ENCODE data around the gene POU2F1. TPM values are rescaled to one million over a fixed set of nuclear protein-coding genes. Genes with fewer than 3 reads are reported as not detected.

POU2F1 gene
- total RNA-seq, 6 donors from 2014 or later = 9.1 to 26.8 (median 15.6) TPM

- ATAC-seq (ENCODE audit: low FRiP score in 2 of 2) = peak; percentile 77 to 88
- peaks cover 27 to 36% (median 28%) of the 10 kb centered on the region in 4 donors for H3K4me1 ChIP-seq
- H3K36me3 ChIP-seq = no peaks in the 10 kb centered on the region
- no peak for TF ChIP-seq EP300 (IDR thresholded peaks at IDR 0.05)
- no peak for TF ChIP-seq POLR2AphosphoS5 (IDR thresholded peaks at IDR 0.05)
- no peak for TF ChIP-seq POLR2A (IDR thresholded peaks at IDR 0.05)
- no peaks in the 10 kb centered on the region for H3K27me3 ChIP-seq
- H3K4me3 ChIP-seq = no peak overlapping the region
- no peaks in the 10 kb centered on the region for H3K9me3 ChIP-seq
- WGBS, 2 donors = 25 to 36% methylated on average over 4 of the region's 4 CpGs
- peak in 1 of 2 donors; percentile 75 for DNase-seq
- peak overlapping the region; percentile 48 to 67 (median 58) for H3K27ac ChIP-seq
Observed at GRCh38 chr1:167297222-167298214, 76.8 kb downstream of the POU2F1 start.

- Histone ChIP-seq H3K4me3 (no peak overlapping the region), H3K9me3 (no peaks in the 10 kb centered on the region), H3K4me1 (peaks cover 27 to 31% (median 28%) of the 10 kb centered on the region in 4 donors), H3K27ac (peak overlapping the region in 2 of 4 donors; percentile 58 to 59), H3K27me3 (no peaks in the 10 kb centered on the region), H3K36me3 (no peaks in the 10 kb centered on the region)
- 32% methylated on average over 3 of the region's 3 CpGs for WGBS, 2 donors
- ATAC-seq (ENCODE audit: low FRiP score in 2 of 2) (no peak), DNase-seq (no peak)
- TF ChIP-seq POLR2A (IDR thresholded peaks at IDR 0.05) (no peak), CTCF (IDR thresholded peaks at IDR 0.05) (no peak), EP300 (IDR thresholded peaks at IDR 0.05) (no peak), POLR2AphosphoS5 (IDR thresholded peaks at IDR 0.05) (no peak)
Observed at GRCh38 chr1:167298325-167298724, 77.6 kb downstream of the POU2F1 start.

GRCh38 chr1:167301355-167301754 is 80.7 kb downstream of the POU2F1 start:
- WGBS, 2 donors = 88 to 91% methylated on average over 1 of the region's 1 CpG

GRCh38 chr1:167304165-167304564 is 83.5 kb downstream of the POU2F1 start:
- Histone ChIP-seq H3K27ac (no peak overlapping the region), H3K27me3 (no peaks in the 10 kb centered on the region), H3K4me3 (no peak overlapping the region), H3K4me1 (peaks cover 0 to 17% (median 11%) of the 10 kb centered on the region in 4 donors), H3K36me3 (no peaks in the 10 kb centered on the region), H3K9me3 (no peaks in the 10 kb centered on the region)
- TF ChIP-seq CTCF (IDR thresholded peaks at IDR 0.05) (no peak), EP300 (IDR thresholded peaks at IDR 0.05) (no peak), POLR2AphosphoS5 (IDR thresholded peaks at IDR 0.05) (no peak), POLR2A (IDR thresholded peaks at IDR 0.05) (no peak)
- DNase-seq (no peak), ATAC-seq (ENCODE audit: low FRiP score in 2 of 2) (no peak)
- WGBS, 2 donors = 91 to 93% methylated on average over 4 of the region's 4 CpGs

More at GRCh38 chr1:167301355-167301754, 80.7 kb downstream of the POU2F1 start:
- Histone ChIP-seq H3K27me3 (no peaks in the 10 kb centered on the region), H3K4me1 (peaks cover 26 to 42% (median 33%) of the 10 kb centered on the region in 4 donors), H3K36me3 (no peaks in the 10 kb centered on the region), H3K9me3 (no peaks in the 10 kb centered on the region), H3K4me3 (no peak overlapping the region), H3K27ac (no peak overlapping the region)
- DNase-seq = no peak
- no peak for TF ChIP-seq POLR2AphosphoS5 (IDR thresholded peaks at IDR 0.05)
- TF ChIP-seq CTCF (IDR thresholded peaks at IDR 0.05) = no peak
- TF ChIP-seq POLR2A (IDR thresholded peaks at IDR 0.05) = no peak
- TF ChIP-seq EP300 (IDR thresholded peaks at IDR 0.05) = no peak
- no peak for ATAC-seq (ENCODE audit: low FRiP score in 2 of 2)

- Histone ChIP-seq H3K36me3 (no peaks in the 10 kb centered on the region), H3K4me3 (no peak overlapping the region), H3K27me3 (no peaks in the 10 kb centered on the region), H3K9me3 (no peaks in the 10 kb centered on the region), H3K4me1 (peaks cover 0 to 13% (median 10%) of the 10 kb centered on the region in 4 donors), H3K27ac (peak overlapping the region in 1 of 4 donors; percentile 30)
- ATAC-seq (ENCODE audit: low FRiP score in 2 of 2) (no peak), DNase-seq (no peak)
- WGBS, 2 donors = 93 to 95% methylated on average over 9 of the region's 9 CpGs
- no peak for TF ChIP-seq POLR2A (IDR thresholded peaks at IDR 0.05)
- TF ChIP-seq CTCF (IDR thresholded peaks at IDR 0.05) = no peak
- no peak for TF ChIP-seq EP300 (IDR thresholded peaks at IDR 0.05)
- TF ChIP-seq POLR2AphosphoS5 (IDR thresholded peaks at IDR 0.05) = no peak
Observed at GRCh38 chr1:167305059-167305705, 84.5 kb downstream of the POU2F1 start.

Data from upper lobe of left lung (tissue), 6 donors.